Endothelial cell of umbilical vein (primary cell): Measurements from ENCODE around the gene ERG. TPM values are rescaled to one million over a fixed set of nuclear protein-coding genes. Genes with fewer than 3 reads are reported as not detected.

ENCODE experiments used
- BruUV-seq: library from RNA; stranded (reverse); fragments of 400-500 nt; replicated peaks from 2 replicates; lab custom pipeline; 2021; lab: Mats Ljungman, UMichigan
- CTCF ChIA-PET: fragments of 300-600, 350-600 bp; sonication (Branson Sonifier 250); formaldehyde crosslinking; loops from one replicate; lab custom pipeline; 2021; ENCODE audit warnings: antibody characterized with exemption, inconsistent platforms; lab: Charles Lee
- POLR2A ChIA-PET: fragments of 300-600, 350-600 bp; sonication (Branson Sonifier 250); formaldehyde crosslinking; loops from one replicate; lab custom pipeline; 2021; ENCODE audit warnings: antibody characterized with exemption, inconsistent platforms; lab: Charles Lee
- DNase-seq: peaks from one replicate; pipeline ENCODE4 v3.0.0-alpha.2; 2011; ENCODE audit warnings: low read depth, low spot score
- FAIRE-seq: peaks from 2 replicates; lab custom pipeline; 2011; peaks lifted over from hg19 to GRCh38; lab: Jason Lieb, UNC
- H2AFZ ChIP-seq: 2 replicates; pipeline ENCODE4 v1.6.0; 2012; ENCODE audit warnings: low read depth, low read length, control low read depth, inconsistent platforms
- H3K27ac ChIP-seq: 2 replicates; pipeline ENCODE4 v1.5.1; 2011; ENCODE audit warnings: low read depth, mild to moderate bottlenecking, control low read depth, low read length, moderate library complexity; ENCODE audit not compliant: insufficient read depth
- H3K27me3 ChIP-seq, 2 experiments: 2 replicates each; pipeline versions ENCODE4 v1.6.0 to v1.6.1; 2011; ENCODE audit warnings: low read length in 2 of 2, mixed read lengths in 1 of 2; ENCODE audit not compliant: control insufficient read depth in 2 of 2, insufficient read depth in 2 of 2
- H3K36me3 ChIP-seq, 2 experiments: 2 replicates in 1 of 2; 3 replicates in 1 of 2; pipeline ENCODE4 v1.5.1; 2011; ENCODE audit warnings: low read length in 2 of 2, mild to moderate bottlenecking in 1 of 2, moderate library complexity in 1 of 2; ENCODE audit not compliant: control insufficient read depth in 2 of 2, insufficient read depth in 2 of 2; ENCODE audit errors: extremely low read depth in 1 of 2
- H3K4me1 ChIP-seq: 3 replicates; pipeline ENCODE4 v1.5.1; 2011; ENCODE audit warnings: mild to moderate bottlenecking, low read length; ENCODE audit not compliant: control insufficient read depth, insufficient read depth; ENCODE audit errors: extremely low read depth
- H3K4me2 ChIP-seq: 2 replicates; pipeline ENCODE4 v1.6.1; 2011; ENCODE audit warnings: low read length, control low read depth, mixed read lengths; ENCODE audit not compliant: insufficient read depth
- H3K4me3 ChIP-seq, 3 experiments: fragments of 200-600 bp in 1 of 3; sonication (generic), shearing (Covaris generic) in 1 of 3; replicated peaks in 1 of 3; 2 replicates each; pipeline ENCODE4 v1.5.1; 2011 to 2016; ENCODE audit warnings: control low read depth in 3 of 3, low read length in 3 of 3, mild to moderate bottlenecking in 2 of 3, inconsistent platforms in 1 of 3, low read depth in 1 of 3, moderate library complexity in 1 of 3; ENCODE audit not compliant: insufficient read depth in 1 of 3
- H3K79me2 ChIP-seq: 2 replicates; pipeline ENCODE4 v1.6.0; 2012; ENCODE audit warnings: low read length, inconsistent platforms; ENCODE audit not compliant: control insufficient read depth, insufficient read depth
- H3K9ac ChIP-seq: replicated peaks from 2 replicates; pipeline ENCODE3; 2011; ENCODE audit warnings: low read length, control low read depth; ENCODE audit not compliant: insufficient read depth; ENCODE audit errors: extremely low read depth
- H3K9me1 ChIP-seq: replicated peaks from 3 replicates; pipeline ENCODE4 v1.6.0; 2011; ENCODE audit warnings: mild to moderate bottlenecking, low read length; ENCODE audit not compliant: control insufficient read depth, insufficient read depth; ENCODE audit errors: extremely low read depth
- H3K9me3 ChIP-seq: replicated peaks from 2 replicates; pipeline ENCODE4 v1.5.1; 2012; ENCODE audit warnings: low read length, inconsistent platforms; ENCODE audit not compliant: control insufficient read depth, insufficient read depth
- H4K20me1 ChIP-seq: replicated peaks from 2 replicates; pipeline ENCODE3; 2011; ENCODE audit warnings: mild to moderate bottlenecking, low read length; ENCODE audit not compliant: control insufficient read depth, insufficient read depth; ENCODE audit errors: extremely low read depth
- CTCF ChIP-seq, 2 donors: IDR thresholded peaks; 1 replicate in 1 of 2; 2 replicates in 1 of 2; pipeline ENCODE4 v1.5.1; 2011; ENCODE audit warnings: low read length in 2 of 2, mild to moderate bottlenecking in 2 of 2, moderate library complexity in 2 of 2, control low read depth in 1 of 2, inconsistent platforms in 1 of 2, low read depth in 1 of 2; ENCODE audit not compliant: insufficient read depth in 1 of 2; ENCODE audit errors: extremely low read depth in 1 of 2
- EZH2 ChIP-seq: IDR thresholded peaks from 2 replicates; pipeline ENCODE4 v1.6.1; 2012; ENCODE audit warnings: borderline replicate concordance, low read depth, mild to moderate bottlenecking, moderate library complexity, low read length, inconsistent platforms; ENCODE audit not compliant: severe bottlenecking
- FOS ChIP-seq: IDR thresholded peaks from 2 replicates; pipeline ENCODE4 v1.6.1; 2011; ENCODE audit warnings: mild to moderate bottlenecking, low read length, moderate library complexity, borderline replicate concordance; ENCODE audit not compliant: insufficient read depth
- GATA2 ChIP-seq: IDR thresholded peaks from 2 replicates; pipeline ENCODE4 v1.7.0; 2011; ENCODE audit warnings: low read depth, mild to moderate bottlenecking, moderate library complexity, mixed read lengths, low read length; ENCODE audit not compliant: insufficient read length, insufficient read depth
- JUN ChIP-seq: IDR thresholded peaks from 2 replicates; pipeline ENCODE4 v1.6.1; 2011; ENCODE audit warnings: borderline replicate concordance, low read depth; ENCODE audit not compliant: insufficient read length, insufficient read depth
- MAX ChIP-seq: IDR thresholded peaks from 2 replicates; pipeline ENCODE4 v1.6.1; 2011; ENCODE audit not compliant: insufficient read depth, insufficient read length
- MYC ChIP-seq: IDR thresholded peaks from one replicate; pipeline ENCODE4 v1.6.1; 2011; ENCODE audit warnings: mild to moderate bottlenecking, low read depth, low read length
- POLR2A ChIP-seq: IDR thresholded peaks from 2 replicates; pipeline ENCODE4 v1.6.1; 2012; ENCODE audit warnings: low read depth, mild to moderate bottlenecking, control low read depth, low read length
- POLR2AphosphoS5 ChIP-seq: IDR thresholded peaks from 2 replicates; pipeline ENCODE4 v1.6.1; 2012; ENCODE audit warnings: low read depth, mild to moderate bottlenecking, control low read depth, low read length, moderate library complexity; ENCODE audit not compliant: insufficient read depth
- dilution Hi-C: fragments of 300-500 bp; cut with MboI; formaldehyde crosslinking; loops from one replicate; pipeline ENCODE4 v1.15.0; 2019; ENCODE audit warnings: low sequenced_read_pairs; ENCODE audit not compliant: extremely low pct_ligation_motif_present
- intact Hi-C: fragments of 100-400 bp; cut with micrococcal nuclease; formaldehyde crosslinking; loops from one replicate; pipeline ENCODE4 v1.10.0; 2022
- polyA plus RNA-seq, 4 experiments: library from polyadenylated mRNA; depleted of rRNA in 3 of 4; stranded (reverse) in 3 of 4; unstranded in 1 of 4; fragments of >200 nt; gene quantifications; 2 replicates each; pipeline versions ENCODE4 v1.2.1 to v1.2.3, GENCODE V29; 2011 to 2012; ENCODE audit warnings: missing spikeins in 1 of 4
- total RNA-seq: library from RNA; stranded (reverse); gene quantifications from 2 replicates; pipeline ENCODE4 v1.2.3, GENCODE V29; 2021

The ERG gene
- total and polyA plus RNA-seq, 2 donors (not counting 3 experiments of a cell fraction or from before 2014, with no cell fraction given), result 173 to 210 TPM

GRCh38 chr21:38401191-38401926 is 96.9 kb downstream of the ERG start:
- Histone ChIP-seq H3K27ac (no peak overlapping the region), H3K4me2 (no peak overlapping the region), H3K27me3 (no peaks in the 10 kb centered on the region), H3K9me1 (no peaks in the 10 kb centered on the region), H2AFZ (no peak overlapping the region), H3K9ac (no peak overlapping the region), H3K4me1 (peaks cover 3% of the 10 kb centered on the region), H3K36me3 (peaks cover 55 to 64% of the 10 kb centered on the region in 2 experiments), H4K20me1 (no peaks in the 10 kb centered on the region), H3K9me3 (no peaks in the 10 kb centered on the region), H3K79me2 (peaks cover 57% of the 10 kb centered on the region), H3K4me3 (no peak overlapping the region)
- POLR2A ChIA-PET, result no interaction called here
- CTCF ChIA-PET, result interaction anchor here (1.3 to 1.5 kb wide), 2 partner anchors 12 to 19 kb away, joined by 3 read pairs; no protein-coding TSS in a partner anchor
- TF ChIP-seq GATA2 (no peak), JUN (no peak), MAX (no peak), CTCF (IDR thresholded peaks at IDR 0.05; ENCODE audit: extremely low read depth in 1 of 2, insufficient read depth in 1 of 2, low read depth in 1 of 2, low read length in 2 of 2) (no peak), POLR2A (no peak), MYC (no peak), POLR2AphosphoS5 (no peak), FOS (no peak), EZH2 (no peak)
- BruUV-seq, result TSS peak; percentile 3
- dilution Hi-C loops, result no loop called here
- DNase-seq, result no peak
- FAIRE-seq, result no peak
- intact Hi-C loops, result no loop called here
